HT1080 (cell line): ENCODE measurements around the gene ARMC9. TPM values are rescaled to one million over a fixed set of nuclear protein-coding genes. Genes with fewer than 3 reads are reported as not detected.
"Not testable (repeated sequence)": the region's sequence is repeated elsewhere in the genome, so short reads cannot be mapped to it uniquely, and the experiment has no call there.

ENCODE experiments used
- DNase-seq: peaks from one replicate; pipeline ENCODE4 v3.0.0-alpha.2; 2015; ENCODE audit warnings: low read depth
- total RNA-seq: library from RNA; depleted of rRNA; stranded (reverse); fragments of >200 nt; shearing (Covaris generic); gene quantifications from 2 replicates; pipeline ENCODE4 v1.2.3, GENCODE V29; 2014

ARMC9 gene
- total RNA-seq, 1 experiment from 2014 or later: 13.0 TPM

GRCh38 chr2:231337807-231338759 lies 139.7 kb downstream of the ARMC9 start:
- DNase-seq: no peak

- DNase-seq: no peak
These were observed 140.9 kb downstream of the ARMC9 start for GRCh38 chr2:231339316-231339715.

DNA sequence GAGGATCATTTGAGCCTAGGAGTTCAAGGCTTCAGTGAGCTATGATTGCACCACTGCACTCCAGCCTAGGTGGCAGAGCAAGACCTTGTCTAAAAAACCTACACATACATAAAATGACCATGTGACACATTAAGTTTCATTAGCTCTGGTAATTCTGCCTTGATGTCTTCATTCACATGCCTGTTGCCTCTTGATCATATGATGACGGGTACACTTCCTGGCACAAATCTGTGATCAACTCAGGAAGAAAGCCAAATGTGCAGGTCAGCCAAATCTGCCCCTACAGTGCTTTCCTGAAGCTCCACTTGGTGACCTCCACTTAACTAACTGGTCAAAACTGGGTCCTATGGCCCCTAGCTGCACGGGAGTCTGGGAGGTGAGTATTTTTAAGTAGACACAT lies 142.7 kb downstream of the ARMC9 start:
- no peak for DNase-seq

DNA sequence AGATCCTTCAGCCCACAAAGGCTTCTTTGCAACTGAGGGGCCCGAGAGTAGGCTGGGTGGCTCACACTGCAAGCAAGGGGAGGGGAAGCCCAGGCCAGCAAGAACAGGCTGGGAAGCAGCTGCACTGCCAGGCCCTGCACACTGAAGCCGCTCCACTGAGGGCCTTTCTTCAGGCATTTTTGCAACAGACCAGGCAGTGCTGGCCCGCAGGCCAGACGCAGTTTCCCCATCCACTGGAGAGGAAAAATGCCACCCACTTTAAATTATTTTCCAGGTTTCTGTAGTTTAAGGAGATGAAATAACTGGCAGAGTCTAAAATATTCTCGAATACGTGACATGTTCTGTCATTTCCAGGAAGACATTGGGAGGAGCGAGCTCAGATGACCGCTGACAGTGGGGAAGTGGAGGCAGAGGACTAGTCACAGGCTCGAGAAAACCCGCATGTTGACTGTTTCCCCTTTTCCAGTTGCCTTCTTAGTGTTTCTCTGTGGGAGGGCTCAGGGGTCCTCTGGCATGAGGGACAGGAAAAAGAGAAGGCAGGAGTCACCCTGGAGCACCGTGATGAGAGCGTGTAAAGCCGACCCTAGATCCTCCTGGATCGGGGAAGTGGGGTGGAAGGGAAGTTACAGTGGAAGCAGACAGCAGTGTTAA lies 143.8 kb downstream of the ARMC9 start:
- no peak for DNase-seq

DNA sequence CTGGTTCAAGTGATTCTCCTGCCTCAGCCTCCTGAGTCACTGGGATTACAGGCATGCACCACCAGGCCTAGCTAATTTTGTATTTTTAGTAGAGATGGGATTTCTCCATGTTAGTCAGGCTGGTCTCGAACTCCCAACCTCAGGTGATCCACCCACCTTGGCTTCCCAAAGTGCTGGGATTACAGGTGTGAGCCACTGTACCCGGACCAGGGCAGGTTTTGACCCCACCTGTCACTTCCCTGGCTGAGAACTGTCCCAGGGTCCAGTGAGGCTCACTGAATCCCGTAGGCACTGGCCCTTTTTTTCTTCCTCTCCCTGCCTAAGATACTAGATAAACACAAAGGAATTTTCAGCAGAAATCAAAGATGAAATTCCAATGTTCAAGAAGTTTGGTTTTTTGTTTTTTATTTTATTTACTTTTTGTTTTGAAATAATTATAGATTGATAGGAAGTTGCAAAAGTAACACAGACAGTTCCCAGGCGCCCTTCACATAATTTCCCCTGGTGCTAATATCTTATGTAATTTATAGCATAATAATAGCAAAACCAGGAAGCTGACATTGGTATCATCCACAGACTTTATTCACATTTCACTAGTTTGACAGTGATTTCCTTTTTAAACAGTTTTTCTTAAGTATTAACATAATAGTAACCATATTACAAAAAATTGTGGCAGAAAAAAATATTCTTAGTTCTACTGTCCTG lies 144.7 kb downstream of the ARMC9 start:
- no peak for DNase-seq

- no peak for DNase-seq
These were observed 145.6 kb downstream of the ARMC9 start for GRCh38 chr2:231343988-231344387.

GRCh38 chr2:231344851-231345250 lies 146.4 kb downstream of the ARMC9 start:
- DNase-seq: no peak

DNA sequence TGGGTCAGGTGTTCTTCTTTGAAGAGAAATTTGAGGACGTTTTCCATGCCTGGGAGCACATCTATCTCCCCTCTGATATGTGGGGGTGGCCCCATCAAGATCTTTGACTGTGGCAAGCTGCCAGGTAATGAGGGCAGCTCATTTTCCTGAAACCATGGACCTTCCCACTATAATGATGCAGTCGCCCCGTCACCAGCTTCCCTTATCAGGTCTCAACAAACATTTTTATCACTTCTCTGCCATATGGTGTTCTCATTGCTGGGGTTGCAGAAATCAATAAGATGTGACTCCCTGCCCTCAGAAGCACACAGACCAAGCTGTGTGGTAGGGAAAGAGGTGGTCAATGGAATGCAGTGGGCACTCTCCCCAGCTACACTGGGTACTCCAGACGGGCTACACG lies 148.7 kb downstream of the ARMC9 start:
- DNase-seq: no peak

DNA sequence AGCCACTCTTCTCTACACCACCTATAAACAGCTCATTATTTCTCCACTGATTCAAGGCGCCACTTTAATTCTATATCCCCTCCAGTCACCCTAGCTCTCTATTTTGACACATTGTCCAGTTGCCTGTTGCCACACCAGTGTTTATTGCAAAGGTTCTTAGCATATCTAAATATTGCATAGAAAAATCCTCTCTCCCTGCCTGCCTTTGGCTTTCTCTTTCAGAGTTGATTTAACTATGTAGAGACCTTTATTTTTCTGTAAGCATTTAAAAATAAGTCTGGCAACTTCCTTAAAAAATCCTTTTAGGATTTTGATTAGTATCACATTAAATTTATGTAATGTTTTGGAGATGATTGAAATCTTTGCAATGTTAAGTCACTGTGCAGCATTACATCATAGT lies 149.2 kb downstream of the ARMC9 start:
- DNase-seq: no peak

GRCh38 chr2:231348173-231348572 lies 149.7 kb downstream of the ARMC9 start:
- DNase-seq: no peak

DNA sequence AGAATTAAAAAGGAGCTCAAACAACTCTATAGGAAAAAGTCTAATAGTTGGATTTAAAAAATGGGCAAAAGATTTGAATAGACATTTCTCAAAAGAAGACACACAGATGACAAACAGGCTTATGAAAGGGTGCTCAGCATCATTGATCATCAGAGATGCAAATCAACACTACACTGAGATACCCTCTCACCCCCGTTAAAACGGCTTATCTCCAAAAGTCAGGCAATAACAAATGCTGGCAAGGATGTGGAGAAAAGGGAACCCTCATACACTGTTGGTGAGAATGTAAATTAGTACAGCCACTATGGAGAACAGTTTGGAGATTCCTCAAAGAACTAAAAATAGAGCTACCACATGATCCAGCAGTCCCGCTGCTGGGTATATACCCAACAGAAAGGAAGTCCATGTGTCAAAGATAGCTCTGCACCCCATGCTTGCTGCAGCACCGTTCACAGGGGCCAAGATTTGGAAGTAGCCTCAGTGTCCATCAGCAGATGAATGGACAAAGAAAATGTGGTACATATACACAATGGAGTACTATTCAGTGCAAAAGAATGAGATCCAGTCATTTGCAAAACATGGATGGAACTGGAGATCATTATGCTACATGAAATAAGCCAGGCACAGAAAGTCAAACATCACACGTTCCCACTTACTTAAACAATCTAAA lies 150.4 kb downstream of the ARMC9 start:
- DNase-seq: no peak

DNA sequence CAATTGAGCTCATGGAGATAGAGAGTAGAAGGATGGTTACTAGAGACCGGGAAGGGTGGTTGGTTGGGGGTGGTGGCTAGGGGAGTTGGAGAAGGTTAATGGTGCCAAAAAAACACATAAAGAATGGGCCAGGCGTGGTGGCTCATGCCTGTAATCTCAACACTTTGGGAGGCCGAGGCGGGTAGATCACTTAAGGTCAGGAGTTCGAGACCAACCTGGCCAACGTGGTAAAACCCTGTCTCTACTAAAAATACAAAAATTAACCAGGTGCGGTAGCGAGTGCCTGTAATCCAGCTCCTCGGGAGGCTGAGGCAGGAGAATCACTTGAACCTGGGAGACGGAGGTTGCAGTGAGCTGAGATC lies 150.9 kb downstream of the ARMC9 start:
- DNase-seq: not testable (repeated sequence)

DNA sequence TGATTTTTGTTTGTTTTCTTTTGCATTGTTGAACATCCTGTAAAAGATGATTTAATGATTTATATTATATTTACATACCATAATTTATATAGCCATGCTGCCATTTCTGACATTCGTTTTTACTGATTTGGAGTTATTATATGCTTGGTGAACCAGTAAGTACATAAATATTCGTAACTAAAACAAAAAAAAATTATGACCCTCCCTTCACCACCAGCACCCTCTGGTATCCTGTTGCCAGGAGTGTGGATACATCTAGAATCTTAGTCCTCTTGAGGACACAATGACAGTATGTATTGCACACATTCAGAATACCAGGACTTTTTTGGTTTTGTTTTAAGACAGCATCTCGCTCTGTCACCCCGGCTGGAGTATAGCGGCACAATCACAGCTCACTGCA lies 153.2 kb downstream of the ARMC9 start:
- no peak for DNase-seq

- DNase-seq: no peak
These were observed 155.0 kb downstream of the ARMC9 start for GRCh38 chr2:231353469-231353868.

DNA sequence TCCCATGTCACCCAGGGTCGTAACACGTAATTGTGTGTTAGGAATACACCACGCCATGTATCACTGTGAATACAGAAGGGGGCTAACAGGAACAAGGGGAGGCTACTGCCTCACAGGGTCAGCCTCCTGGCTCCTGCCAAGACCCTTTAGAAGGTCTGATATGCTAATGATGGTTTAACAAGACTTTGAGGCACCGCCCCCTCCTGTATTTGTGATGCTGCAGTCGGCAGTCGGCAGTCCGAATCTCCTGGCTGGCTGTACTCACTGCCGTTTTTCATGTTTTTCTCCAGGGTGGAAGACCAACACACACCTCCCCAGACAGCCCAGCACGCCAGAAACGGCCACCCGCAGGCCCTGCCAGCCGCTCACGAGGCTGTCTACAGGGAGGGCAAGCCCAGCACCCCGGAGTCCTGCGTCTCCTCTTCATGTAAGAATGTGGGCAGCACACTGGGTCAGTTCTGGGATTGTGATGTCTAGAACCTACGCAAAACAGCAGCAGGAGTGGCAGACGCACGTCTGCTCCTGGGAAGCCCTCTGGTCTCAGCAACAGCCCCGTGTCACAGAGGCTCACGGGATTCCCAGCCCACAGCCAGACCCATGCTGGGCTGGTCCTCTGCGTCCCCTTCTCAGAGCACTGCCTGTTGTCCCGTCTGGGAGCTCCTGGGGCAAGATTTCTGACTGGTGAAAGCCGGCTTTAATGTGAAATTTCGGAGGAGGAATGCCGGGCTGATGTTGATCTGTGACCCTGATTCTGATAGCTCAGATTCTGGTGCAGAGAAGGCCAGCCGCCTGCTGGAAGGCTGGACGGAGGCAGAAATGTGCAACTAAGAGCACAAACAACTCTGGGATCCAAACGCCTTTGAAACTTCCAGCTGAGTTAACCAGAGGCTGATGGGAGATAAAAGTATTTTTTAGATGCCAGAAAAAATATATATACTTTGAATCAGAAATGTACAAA lies 157.4 kb downstream of the ARMC9 start:
- no peak for DNase-seq

DNA sequence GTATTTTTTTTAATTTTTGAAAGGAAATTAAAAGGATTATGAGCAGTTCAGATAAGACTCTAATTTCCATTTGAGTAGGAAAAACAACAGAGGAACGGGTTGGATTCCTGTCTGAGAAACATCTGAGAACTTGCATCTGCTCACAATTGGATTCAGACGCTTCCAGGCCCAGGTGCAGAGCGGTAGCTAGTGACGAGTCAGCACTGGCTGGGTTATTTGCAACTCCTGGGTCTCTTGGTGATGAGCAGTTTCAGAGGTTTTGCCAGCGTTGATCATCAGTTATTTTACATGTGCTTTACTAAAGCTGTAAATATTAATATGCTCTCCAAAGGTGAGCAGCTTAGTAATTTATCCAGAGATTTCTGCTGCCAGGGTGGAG lies 158.0 kb downstream of the ARMC9 start:
- DNase-seq: no peak

DNA sequence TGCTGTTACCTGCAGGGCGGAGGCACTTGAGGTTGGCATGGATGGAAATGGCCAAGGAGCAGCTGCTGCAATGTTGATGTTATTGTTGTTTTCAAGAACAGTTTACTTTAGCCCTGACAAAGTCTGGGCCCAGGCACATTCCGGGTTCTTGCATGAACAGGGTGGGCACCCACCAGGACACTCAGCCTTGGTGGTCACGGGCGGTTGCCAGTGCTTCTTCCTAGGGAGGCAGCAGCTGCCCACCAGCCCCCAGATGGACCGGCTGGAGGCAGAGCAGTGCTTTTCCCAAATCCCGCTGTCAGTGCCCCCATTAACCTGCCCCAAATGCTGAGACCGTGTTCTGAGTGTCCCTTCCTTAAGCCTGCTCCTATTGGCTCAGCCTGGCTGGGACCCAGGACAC lies 158.6 kb downstream of the ARMC9 start:
- DNase-seq: no peak

DNA sequence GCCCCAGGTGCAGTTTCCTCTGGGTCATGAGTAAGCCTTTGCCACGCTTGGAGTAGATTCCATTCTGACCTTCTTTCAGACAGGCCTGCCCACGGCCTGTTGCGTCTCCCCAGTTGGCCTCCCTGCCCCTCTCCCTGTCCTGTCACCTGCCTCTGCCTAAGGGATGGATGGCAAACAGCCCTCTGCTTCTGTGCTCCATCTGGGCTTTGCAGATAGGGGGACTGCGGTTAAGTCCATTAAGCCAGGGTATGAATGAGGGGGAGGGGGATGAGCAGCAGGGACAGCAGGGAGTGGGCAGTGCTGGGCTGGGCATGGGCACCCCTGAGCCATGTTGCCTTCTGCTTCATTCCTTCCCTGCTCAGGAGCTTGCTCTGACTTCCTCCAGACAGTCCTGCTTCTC lies 159.5 kb downstream of the ARMC9 start:
- no peak for DNase-seq

GRCh38 chr2:231359441-231359840 lies 161.0 kb downstream of the ARMC9 start:
- DNase-seq: no peak

DNA sequence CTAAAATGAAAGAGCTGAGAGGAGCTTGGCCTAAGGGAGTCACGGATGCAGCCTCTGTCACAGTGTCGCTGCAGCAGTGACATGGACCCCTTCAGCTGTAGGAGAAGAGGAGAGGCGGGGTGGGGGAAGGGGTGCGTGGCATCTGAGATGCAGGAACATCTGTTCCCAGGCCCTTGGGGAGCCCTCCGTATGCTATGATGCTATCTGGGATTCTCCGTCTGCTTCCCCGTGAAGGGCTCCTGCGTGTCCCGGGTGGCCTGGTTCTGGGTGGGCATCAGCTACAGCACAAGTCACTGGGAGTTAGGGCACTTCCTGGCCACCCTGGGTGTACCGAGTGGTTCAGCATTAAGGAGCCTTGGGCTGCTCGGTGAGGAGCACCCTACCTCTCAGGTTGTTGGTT lies 161.5 kb downstream of the ARMC9 start:
- DNase-seq: no peak

DNA sequence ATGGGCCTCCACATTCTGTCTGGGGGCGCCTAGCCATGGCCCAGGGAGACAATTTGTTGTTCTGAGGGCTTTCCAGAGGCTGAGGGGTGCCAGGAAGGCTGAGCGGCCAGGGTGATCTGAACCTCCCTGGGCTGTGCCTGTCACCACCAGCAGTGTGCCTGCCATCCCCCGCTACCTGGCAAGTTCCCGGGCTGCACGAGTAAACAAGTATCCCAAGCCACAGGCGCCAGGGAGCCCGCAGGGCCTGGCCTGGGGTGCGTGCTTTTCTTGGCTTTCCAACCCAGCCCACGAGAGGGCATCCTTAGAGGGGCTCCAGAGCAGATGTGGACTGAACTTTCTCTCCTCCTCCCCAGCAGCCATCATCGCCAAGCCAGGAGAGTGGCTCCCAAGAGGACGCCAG lies 162.0 kb downstream of the ARMC9 start:
- DNase-seq: no peak
